Globus pallidus (tissue), 1 donor: ENCODE results near the gene SLC9C2.
"Not testable (repeated sequence)": the region's sequence is repeated elsewhere in the genome, so short reads cannot be mapped to it uniquely, and the experiment has no call there.

Source experiments
- DNase-seq: peaks from one replicate; pipeline ENCODE4 v3.0.0-alpha.2; 2015; ENCODE audit warnings: low spot score

SLC9C2 gene

GRCh38 chr1:173603056-173603591 lies at the start of gene SLC9C2:
Gene SLC9C2, minus strand, starts transcription at chr1:173603072. Its CDS starts 1,296 bp downstream, at chr1:173601776.
- peak; percentile 38 for DNase-seq

- no peak for DNase-seq
Observed at GRCh38 chr1:173648880-173649605, 46.2 kb upstream of the SLC9C2 start.

GRCh38 chr1:173646656-173647055 lies 43.8 kb upstream of the SLC9C2 start:
- no peak for DNase-seq

- not testable (repeated sequence) for DNase-seq
Observed at GRCh38 chr1:173642450-173643139, 39.7 kb upstream of the SLC9C2 start.

- DNase-seq = no peak
Observed at GRCh38 chr1:173639102-173639501, 36.2 kb upstream of the SLC9C2 start.

- DNase-seq = no peak
Observed at GRCh38 chr1:173638043-173639021, 35.5 kb upstream of the SLC9C2 start.

GRCh38 chr1:173637236-173638042 lies 34.6 kb upstream of the SLC9C2 start:
- not testable (repeated sequence) for DNase-seq

GRCh38 chr1:173635116-173635515 lies 32.2 kb upstream of the SLC9C2 start, which contains the start of gene TEX50:
Gene TEX50, plus strand, starts transcription at chr1:173635338. Its CDS starts 184 bp downstream, at chr1:173635522.
- DNase-seq = no peak

GRCh38 chr1:173628888-173629287 lies 26.0 kb upstream of the SLC9C2 start:
- DNase-seq = no peak

GRCh38 chr1:173627269-173627668 lies 24.4 kb upstream of the SLC9C2 start:
- DNase-seq = no peak

GRCh38 chr1:173616859-173617258 lies 14.0 kb upstream of the SLC9C2 start:
- DNase-seq = no peak

- not testable (repeated sequence) for DNase-seq
Observed at GRCh38 chr1:173613086-173613485, 10.2 kb upstream of the SLC9C2 start.

- no peak for DNase-seq
Observed at GRCh38 chr1:173608503-173609216, 5.8 kb upstream of the SLC9C2 start.

GRCh38 chr1:173601588-173601987 lies 1.3 kb downstream of the SLC9C2 start:
- no peak for DNase-seq

GRCh38 chr1:173596097-173596825 lies 6.6 kb downstream of the SLC9C2 start:
- DNase-seq = no peak

GRCh38 chr1:173591138-173591537 lies 11.7 kb downstream of the SLC9C2 start:
- DNase-seq = not testable (repeated sequence)

- no peak for DNase-seq
Observed at GRCh38 chr1:173590557-173590956, 12.3 kb downstream of the SLC9C2 start.

- no peak for DNase-seq
Observed at GRCh38 chr1:173581383-173582079, 21.3 kb downstream of the SLC9C2 start.

- no peak for DNase-seq
Observed at GRCh38 chr1:173580658-173581057, 22.2 kb downstream of the SLC9C2 start.
